Heart right ventricle (tissue), 16 donors: Measurements from ENCODE around the gene JAK1. TPM values are rescaled to one million over a fixed set of nuclear protein-coding genes. Genes with fewer than 3 reads are reported as not detected.
A peak's percentile ranks its signal among the peaks of the same experiment; 100 is the strongest.

Experiments
- ATAC-seq, 8 donors: fragments of 200-7000 bp; cut with Tn5 transposase; one replicate each; pipeline ENCODE4 v1.9.1; 2020; ENCODE audit warnings: mild to moderate bottlenecking in 8 of 8, moderate library complexity in 8 of 8, moderate number of reproducible peaks in 1 of 8
- DNase-seq, 2 donors: peaks; one replicate each; pipeline ENCODE4 v3.0.0-alpha.2; 2020
- H3K27ac ChIP-seq, 10 donors: fragments of 200-600 bp; sonication (generic) in 2 of 10; one replicate each; pipeline versions ENCODE4 v1.5.0 to v1.8.0; 2020 to 2022; ENCODE audit warnings: mild to moderate bottlenecking in 3 of 10
- H3K27me3 ChIP-seq, 7 donors: fragments of 200-600 bp; one replicate each; pipeline ENCODE4 v1.8.0; 2021 to 2022; ENCODE audit warnings: mild to moderate bottlenecking in 2 of 7
- H3K36me3 ChIP-seq, 9 donors: fragments of 200-600 bp; sonication (generic) in 1 of 9; one replicate each; pipeline versions ENCODE4 v1.5.0 to v1.8.0; 2020 to 2022; ENCODE audit warnings: mild to moderate bottlenecking in 2 of 9
- H3K4me1 ChIP-seq, 9 donors: fragments of 200-600 bp; sonication (generic) in 1 of 9; one replicate each; pipeline versions ENCODE4 v1.5.0 to v1.8.0; 2020 to 2022; ENCODE audit warnings: mild to moderate bottlenecking in 4 of 9
- H3K4me3 ChIP-seq, 10 donors: fragments of 200-600 bp; sonication (generic) in 2 of 10; one replicate each; pipeline versions ENCODE4 v1.5.0 to v1.8.0; 2020 to 2022; ENCODE audit warnings: mild to moderate bottlenecking in 7 of 10, moderate library complexity in 2 of 10
- H3K9me3 ChIP-seq, 11 donors: fragments of 200-600 bp in 10 of 11; sonication (generic) in 2 of 11; one replicate each; pipeline versions ENCODE4 v1.5.0 to v1.8.0; 2013 to 2022; ENCODE audit warnings: mild to moderate bottlenecking in 2 of 11, control low read depth in 1 of 11, moderate library complexity in 1 of 11
- CTCF ChIP-seq, 9 donors: fragments of 200-600 bp; sonication (generic) in 2 of 9; IDR thresholded peaks; one replicate each; pipeline versions ENCODE4 v1.5.0 to v1.8.0; 2021 to 2022; ENCODE audit warnings: antibody characterized with exemption in 9 of 9, mild to moderate bottlenecking in 5 of 9, moderate library complexity in 1 of 9
- WGBS, 2 donors: extraction: QIAGEN DNeasy Blood & Tissue Kit; methylation state at CpG; one replicate each; pipeline ENCODE4 v1.1.7; 2013; ENCODE audit warnings: inconsistent platforms in 1 of 2; 5-methylcytosine and 5-hydroxymethylcytosine counted together
- intact Hi-C, 10 donors: fragments of 100-400 bp; cut with DNase I; formaldehyde crosslinking; loops; one replicate each; pipeline versions ENCODE4 v1.11.1 to v1.14.2; 2022
- polyA plus RNA-seq, 2 donors: library from polyadenylated mRNA; stranded (reverse); fragments of 200-250 nt; gene quantifications; one replicate each; pipeline ENCODE4 v1.2.3, GENCODE V29; 2013
- total RNA-seq, 10 donors: library from RNA; stranded (reverse); fragmentation: NEBNext Ultra II Directional in 3 of 10; extraction: Animal tissue kit (Norgen Biotek cat#: 25700) in 3 of 10; gene quantifications; one replicate each; pipeline versions ENCODE4 v1.2.1 to v1.2.4, GENCODE V29; 2021 to 2023
- donor health status: Arrhythmogenic right ventricular cardiomyopathy.
- donor health status: ischemic (EF 13 %, LVEDD 7.1; RV severe dilation, severe dysfunction).
- donor health status: healthy with polysubstance abuse.
- donor health status: DM: no; HTN: yes; CAD: no.
- donor health status: DM: no; HTN: no; CAD: no.
- donor health status: ischemic (EF 25% LVEDD 6.9; RV normal size, moderate dysfunction).
- donor health status: ischemic (EF 25% LVEDD 5.7; RV mildly dilated, moderate dysfunction).
- donor health status: healthy.
- donor health status: DM: yes; HTN: yes; CAD: no.
- donor health status: Ischemic cardiomyopathy.
- donor health status: ischemic (EF 35%, LVEDD 5.7; RV mildly dilated, moderate dysfunction).
- donor health status: nonischemic (EF 11% LVEDD 7.7; RV severe dilation, severe dysfunction).
- donor health status: DM: yes; HTN: yes; CAD: no.
- donor health status: PGD.
- donor health status: ischemic (EF 29% LVEDD 5.4; RV normal size, mild dysfunction).
- donor health status: nonischemic (EF 23%, LVEDD 6.1; RV moderate dilation, normal function).

JAK1 gene
- total and polyA plus RNA-seq, 12 donors: 20.1 to 122 (median 81.3) TPM

GRCh38 chr1:64864018-64864940 is 102.1 kb downstream of the JAK1 start:
- Histone ChIP-seq H3K36me3 (peaks cover 0 to 92% (median 17%) of the 10 kb centered on the region in 9 donors), H3K27ac (peak overlapping the region in 8 of 10 donors; percentile 8 to 82 (median 62)), H3K4me3 (peak overlapping the region in 1 of 10 donors; percentile 4), H3K27me3 (no peaks in the 10 kb centered on the region), H3K9me3 (no peaks in the 10 kb centered on the region), H3K4me1 (peaks cover 0 to 32% (median 19%) of the 10 kb centered on the region in 9 donors)
- WGBS, 2 donors: 57 to 59% methylated on average over 14 of the region's 14 CpGs
- peak; percentile 67 to 71 for DNase-seq
- ATAC-seq: peak; percentile 85 to 95 (median 88)
- no peak for TF ChIP-seq CTCF (IDR thresholded peaks at IDR 0.05)
- intact Hi-C loops: loop anchor here in 6 of 10 donors (5.0 to 10.0 kb wide), 6 partner anchors 101 to 213 kb away; partner anchors contain the start of gene JAK1 (in 2 of the 6)

GRCh38 chr1:64861611-64862010 is 104.7 kb downstream of the JAK1 start:
- peak in 7 of 8 donors; percentile 46 to 69 (median 60) for ATAC-seq
- DNase-seq: peak in 1 of 2 donors; percentile 22
- TF ChIP-seq CTCF (IDR thresholded peaks at IDR 0.05): peak in 7 of 9 donors; percentile 14 to 55 (median 45)
- WGBS, 2 donors: 63 to 68% methylated on average over 4 of the region's 4 CpGs
- Histone ChIP-seq H3K27me3 (no peaks in the 10 kb centered on the region), H3K4me3 (no peak overlapping the region), H3K36me3 (peaks cover 0 to 92% (median 32%) of the 10 kb centered on the region in 9 donors), H3K27ac (no peak overlapping the region), H3K9me3 (no peaks in the 10 kb centered on the region), H3K4me1 (peaks cover 0 to 32% (median 19%) of the 10 kb centered on the region in 9 donors)
- intact Hi-C loops: loop anchor here in 6 of 10 donors (5.0 to 10.0 kb wide), 6 partner anchors 103 to 216 kb away; partner anchors contain the start of gene JAK1 (in 2 of the 6)

GRCh38 chr1:64857347-64857746 is 109.0 kb downstream of the JAK1 start:
- Histone ChIP-seq H3K27me3 (no peaks in the 10 kb centered on the region), H3K4me1 (peaks cover 0 to 6% (median 0%) of the 10 kb centered on the region in 9 donors), H3K27ac (no peak overlapping the region), H3K9me3 (no peaks in the 10 kb centered on the region), H3K4me3 (no peak overlapping the region), H3K36me3 (peaks cover 0 to 97% (median 71%) of the 10 kb centered on the region in 9 donors)
- DNase-seq (no peak), ATAC-seq (no peak)
- intact Hi-C loops: no loop called here
- no peak for TF ChIP-seq CTCF (IDR thresholded peaks at IDR 0.05)
- whole genome bisulfite sequencing, 2 donors: 94 to 96% methylated on average over 4 of the region's 4 CpGs

GRCh38 chr1:64856553-64856952 is 109.8 kb downstream of the JAK1 start:
- Histone ChIP-seq H3K27me3 (no peaks in the 10 kb centered on the region), H3K36me3 (peaks cover 0 to 96% (median 71%) of the 10 kb centered on the region in 9 donors), H3K9me3 (no peaks in the 10 kb centered on the region), H3K4me3 (no peak overlapping the region), H3K4me1 (peaks cover 0 to 11% (median 5%) of the 10 kb centered on the region in 9 donors), H3K27ac (no peak overlapping the region)
- DNase-seq: no peak
- ATAC-seq: peak in 1 of 8 donors; percentile 41
- no peak for TF ChIP-seq CTCF (IDR thresholded peaks at IDR 0.05)
- WGBS, 2 donors: 75 to 79% methylated on average over 10 of the region's 10 CpGs
- intact Hi-C loops: no loop called here
